ENCODE results near the gene ZNF14. TPM values are rescaled to one million over a fixed set of nuclear protein-coding genes. Genes with fewer than 3 reads are reported as not detected.

ZNF14 gene
- total and polyA plus RNA-seq, 2 donors from 2014 or later: 5.0 to 10.2 TPM

DNA sequence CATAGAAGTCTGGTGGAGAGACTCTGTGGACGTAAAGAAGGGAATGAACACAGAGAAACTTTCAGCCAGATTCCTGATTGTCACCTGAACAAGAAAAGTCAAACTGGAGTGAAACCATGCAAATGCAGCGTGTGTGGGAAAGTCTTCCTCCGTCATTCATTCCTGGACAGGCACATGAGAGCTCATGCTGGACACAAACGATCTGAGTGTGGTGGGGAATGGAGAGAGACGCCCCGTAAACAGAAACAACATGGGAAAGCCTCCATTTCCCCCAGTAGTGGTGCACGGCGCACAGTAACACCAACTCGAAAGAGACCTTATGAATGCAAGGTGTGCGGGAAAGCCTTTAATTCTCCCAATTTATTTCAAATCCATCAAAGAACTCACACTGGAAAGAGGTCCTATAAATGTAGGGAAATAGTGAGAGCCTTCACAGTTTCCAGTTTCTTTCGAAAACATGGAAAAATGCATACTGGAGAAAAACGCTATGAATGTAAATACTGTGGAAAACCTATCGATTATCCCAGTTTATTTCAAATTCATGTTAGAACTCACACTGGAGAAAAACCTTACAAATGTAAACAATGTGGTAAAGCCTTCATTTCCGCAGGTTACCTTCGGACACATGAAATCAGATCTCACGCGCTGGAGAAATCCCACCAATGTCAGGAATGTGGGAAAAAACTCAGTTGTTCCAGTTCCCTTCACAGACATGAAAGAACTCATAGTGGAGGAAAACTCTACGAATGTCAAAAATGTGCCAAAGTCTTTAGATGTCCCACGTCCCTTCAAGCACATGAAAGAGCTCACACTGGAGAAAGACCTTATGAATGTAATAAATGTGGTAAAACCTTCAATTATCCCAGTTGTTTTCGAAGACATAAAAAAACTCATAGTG lies 53.5 kb downstream of the ZNF14 start:
- DNase-seq (no peak), FAIRE-seq (no peak)
- no peak overlapping the region for H3K27ac ChIP-seq (ENCODE audit: low read depth in 2 of 2, low read length in 2 of 2)
- peaks cover 7 to 19% (median 13%) of the 10 kb centered on the region in 3 donors for H3K36me3 ChIP-seq (ENCODE audit: control insufficient read depth in 2 of 3, insufficient read depth in 3 of 3, low read length in 3 of 3)
- H3K4me1 ChIP-seq (ENCODE audit: control insufficient read depth in 2 of 3, insufficient read depth in 2 of 3, low read depth in 1 of 3, low read length in 3 of 3): no peaks in the 10 kb centered on the region
- no peak overlapping the region for H3K4me3 ChIP-seq (ENCODE audit: low read length in 3 of 3)
- H3K9ac ChIP-seq (ENCODE audit: low read length in 3 of 3): no peak overlapping the region
- peaks cover 0 to 14% (median 0%) of the 10 kb centered on the region in 3 donors for H3K9me3 ChIP-seq (ENCODE audit: control insufficient read depth in 2 of 3, insufficient read depth in 1 of 3, low read length in 3 of 3)
- H3K27me3 ChIP-seq (ENCODE audit: control insufficient read depth, insufficient read depth, low read length): no peaks in the 10 kb centered on the region
- intact Hi-C loops (cut with DNase I): no loop called here
- TF ChIP-seq, protein P1, sequence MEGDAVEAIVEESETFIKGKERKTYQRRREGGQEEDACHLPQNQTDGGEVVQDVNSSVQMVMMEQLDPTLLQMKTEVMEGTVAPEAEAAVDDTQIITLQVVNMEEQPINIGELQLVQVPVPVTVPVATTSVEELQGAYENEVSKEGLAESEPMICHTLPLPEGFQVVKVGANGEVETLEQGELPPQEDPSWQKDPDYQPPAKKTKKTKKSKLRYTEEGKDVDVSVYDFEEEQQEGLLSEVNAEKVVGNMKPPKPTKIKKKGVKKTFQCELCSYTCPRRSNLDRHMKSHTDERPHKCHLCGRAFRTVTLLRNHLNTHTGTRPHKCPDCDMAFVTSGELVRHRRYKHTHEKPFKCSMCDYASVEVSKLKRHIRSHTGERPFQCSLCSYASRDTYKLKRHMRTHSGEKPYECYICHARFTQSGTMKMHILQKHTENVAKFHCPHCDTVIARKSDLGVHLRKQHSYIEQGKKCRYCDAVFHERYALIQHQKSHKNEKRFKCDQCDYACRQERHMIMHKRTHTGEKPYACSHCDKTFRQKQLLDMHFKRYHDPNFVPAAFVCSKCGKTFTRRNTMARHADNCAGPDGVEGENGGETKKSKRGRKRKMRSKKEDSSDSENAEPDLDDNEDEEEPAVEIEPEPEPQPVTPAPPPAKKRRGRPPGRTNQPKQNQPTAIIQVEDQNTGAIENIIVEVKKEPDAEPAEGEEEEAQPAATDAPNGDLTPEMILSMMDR (IDR thresholded peaks at IDR 0.05; ENCODE audit: borderline replicate concordance, extremely low read depth, insufficient read depth): no peak

DNA sequence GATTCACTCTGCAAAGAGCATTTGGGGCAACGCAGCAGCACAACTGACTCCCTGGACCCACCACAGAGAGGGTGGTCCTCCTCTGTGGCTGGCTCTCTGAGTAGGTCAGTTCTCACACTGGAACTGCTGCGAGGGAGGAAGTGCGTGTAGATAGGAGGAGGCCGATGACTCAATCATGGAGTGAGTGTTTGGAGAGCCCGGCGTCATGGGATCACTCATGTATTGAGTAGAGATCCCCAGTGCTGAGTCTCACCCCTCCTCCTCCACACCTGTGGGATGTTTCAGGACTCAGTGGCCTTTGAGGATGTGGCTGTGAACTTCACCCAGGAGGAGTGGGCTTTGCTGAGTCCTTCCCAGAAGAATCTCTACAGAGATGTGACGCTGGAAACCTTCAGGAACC lies 55.3 kb downstream of the ZNF14 start:
- FAIRE-seq (no peak), DNase-seq (no peak)
- Histone ChIP-seq H3K4me3 (ENCODE audit: low read length in 3 of 3) (no peak overlapping the region), H3K9me3 (ENCODE audit: control insufficient read depth in 2 of 3, insufficient read depth in 1 of 3, low read length in 3 of 3) (peaks cover 0 to 14% (median 0%) of the 10 kb centered on the region in 3 donors), H3K27me3 (ENCODE audit: control insufficient read depth, insufficient read depth, low read length) (no peaks in the 10 kb centered on the region), H3K27ac (ENCODE audit: low read depth in 2 of 2, low read length in 2 of 2) (no peak overlapping the region), H3K36me3 (ENCODE audit: control insufficient read depth in 2 of 3, insufficient read depth in 3 of 3, low read length in 3 of 3) (peaks cover 7 to 19% (median 13%) of the 10 kb centered on the region in 3 donors), H3K9ac (ENCODE audit: low read length in 3 of 3) (no peak overlapping the region), H3K4me1 (ENCODE audit: control insufficient read depth in 2 of 3, insufficient read depth in 2 of 3, low read depth in 1 of 3, low read length in 3 of 3) (no peaks in the 10 kb centered on the region)
- intact Hi-C loops (cut with DNase I): no loop called here
- TF ChIP-seq, protein P1 (IDR thresholded peaks at IDR 0.05; ENCODE audit: borderline replicate concordance, extremely low read depth, insufficient read depth): no peak

DNA sequence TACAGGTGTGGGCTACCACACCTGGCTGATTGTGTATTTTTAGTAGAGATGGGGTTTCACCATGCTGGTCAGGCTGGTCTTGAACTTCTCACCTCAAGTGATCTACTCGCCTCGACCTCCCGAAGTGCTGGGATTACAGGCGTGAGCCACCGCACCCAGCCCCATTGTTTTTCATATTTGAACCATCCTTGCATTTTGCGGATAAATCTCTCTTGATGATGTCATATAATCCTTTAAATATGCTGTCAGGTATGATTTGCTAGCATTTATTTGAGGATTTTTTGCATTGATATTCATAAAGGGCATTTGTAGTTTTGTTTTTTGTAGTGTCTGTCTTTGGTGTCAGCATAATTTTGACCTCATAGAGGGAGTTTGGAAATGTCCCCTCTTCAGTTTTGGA lies 58.6 kb downstream of the ZNF14 start:
- peaks cover 4 to 11% (median 8%) of the 10 kb centered on the region in 3 donors for H3K36me3 ChIP-seq (ENCODE audit: control insufficient read depth in 2 of 3, insufficient read depth in 3 of 3, low read length in 3 of 3)
- intact Hi-C loops (cut with DNase I): no loop called here

More for the DNA sequence above, 58.6 kb downstream of the ZNF14 start:
- no peak overlapping the region for H3K9ac ChIP-seq (ENCODE audit: low read length in 3 of 3)
- H3K27me3 ChIP-seq (ENCODE audit: control insufficient read depth, insufficient read depth, low read length): no peaks in the 10 kb centered on the region
- no peak for DNase-seq
- peaks cover 0 to 3% (median 0%) of the 10 kb centered on the region in 3 donors for H3K9me3 ChIP-seq (ENCODE audit: control insufficient read depth in 2 of 3, insufficient read depth in 1 of 3, low read length in 3 of 3)
- no peak for FAIRE-seq
- H3K27ac ChIP-seq (ENCODE audit: low read depth in 2 of 2, low read length in 2 of 2): no peak overlapping the region
- no peak overlapping the region for H3K4me3 ChIP-seq (ENCODE audit: low read length in 3 of 3)
- no peaks in the 10 kb centered on the region for H3K4me1 ChIP-seq (ENCODE audit: control insufficient read depth in 2 of 3, insufficient read depth in 2 of 3, low read depth in 1 of 3, low read length in 3 of 3)
- TF ChIP-seq, protein P1 (IDR thresholded peaks at IDR 0.05; ENCODE audit: borderline replicate concordance, extremely low read depth, insufficient read depth): no peak
